A673 (cell line): ENCODE results near the gene AQP12A.

Experiments
- EZH2 ChIP-seq: fragments of 200-600 bp; sonication (generic); IDR thresholded peaks from 2 replicates; pipeline ENCODE4 v1.6.1; 2017; ENCODE audit warnings: borderline replicate concordance, low read depth, mild to moderate bottlenecking, mixed read lengths, antibody characterized with exemption, low read length; ENCODE audit not compliant: poor library complexity, severe bottlenecking
- TF ChIP-seq, protein P1 (sequence below): fragments of 300-800, 200-600 bp; sonication (generic); conservative IDR thresholded peaks from 2 replicates; pipeline ENCODE4 v1.5.1; 2017; ENCODE audit warnings: low read depth, mild to moderate bottlenecking, antibody characterized with exemption, low read length, moderate library complexity, mixed read lengths

DNA sequence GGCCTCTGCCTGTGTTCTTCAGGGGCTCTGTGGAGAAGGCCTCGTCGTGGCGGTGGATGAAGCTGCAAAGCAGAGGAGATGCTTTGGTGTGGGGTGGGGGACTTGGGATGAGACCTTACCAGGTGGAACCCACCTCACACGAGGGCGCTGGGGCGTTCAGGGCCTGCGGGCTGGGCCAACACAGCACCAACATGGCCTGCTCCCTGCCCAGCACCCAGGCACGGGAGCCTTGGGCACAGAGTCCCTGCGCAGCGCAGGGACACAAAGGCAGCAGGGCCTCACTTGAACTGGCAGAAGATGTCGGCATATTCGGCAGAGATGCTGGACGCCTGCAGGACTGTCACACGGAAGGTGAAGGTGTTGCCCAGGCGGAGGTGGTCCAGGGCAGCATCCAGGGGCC is 53.8 kb downstream of the AQP12A start:
- TF ChIP-seq, protein P1, sequence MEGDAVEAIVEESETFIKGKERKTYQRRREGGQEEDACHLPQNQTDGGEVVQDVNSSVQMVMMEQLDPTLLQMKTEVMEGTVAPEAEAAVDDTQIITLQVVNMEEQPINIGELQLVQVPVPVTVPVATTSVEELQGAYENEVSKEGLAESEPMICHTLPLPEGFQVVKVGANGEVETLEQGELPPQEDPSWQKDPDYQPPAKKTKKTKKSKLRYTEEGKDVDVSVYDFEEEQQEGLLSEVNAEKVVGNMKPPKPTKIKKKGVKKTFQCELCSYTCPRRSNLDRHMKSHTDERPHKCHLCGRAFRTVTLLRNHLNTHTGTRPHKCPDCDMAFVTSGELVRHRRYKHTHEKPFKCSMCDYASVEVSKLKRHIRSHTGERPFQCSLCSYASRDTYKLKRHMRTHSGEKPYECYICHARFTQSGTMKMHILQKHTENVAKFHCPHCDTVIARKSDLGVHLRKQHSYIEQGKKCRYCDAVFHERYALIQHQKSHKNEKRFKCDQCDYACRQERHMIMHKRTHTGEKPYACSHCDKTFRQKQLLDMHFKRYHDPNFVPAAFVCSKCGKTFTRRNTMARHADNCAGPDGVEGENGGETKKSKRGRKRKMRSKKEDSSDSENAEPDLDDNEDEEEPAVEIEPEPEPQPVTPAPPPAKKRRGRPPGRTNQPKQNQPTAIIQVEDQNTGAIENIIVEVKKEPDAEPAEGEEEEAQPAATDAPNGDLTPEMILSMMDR = no peak
- no peak for TF ChIP-seq EZH2
